ENCODE data around the gene SH3RF1. TPM values are rescaled to one million over a fixed set of nuclear protein-coding genes. Genes with fewer than 3 reads are reported as not detected.

The SH3RF1 gene
- total RNA-seq, 2 donors from 2014 or later, result 0.43 to 0.82 TPM

GRCh38 chr4:169071747-169072146 lies 199.0 kb downstream of the SH3RF1 start:
- Mint-ChIP-seq H3K27ac (no peak overlapping the region), H3K36me3 (no peaks in the 10 kb centered on the region), H3K9me3 (no peaks in the 10 kb centered on the region)
- ATAC-seq (no peak), DNase-seq (ENCODE audit: low spot score in 2 of 2) (no peak)

GRCh38 chr4:169070895-169071218 lies 199.9 kb downstream of the SH3RF1 start:
- Mint-ChIP-seq H3K27ac (no peak overlapping the region), H3K36me3 (no peaks in the 10 kb centered on the region), H3K9me3 (no peaks in the 10 kb centered on the region)
- ATAC-seq, result no peak
- no peak for DNase-seq (ENCODE audit: low spot score in 2 of 2)

- ATAC-seq (no peak), DNase-seq (ENCODE audit: low spot score in 2 of 2) (no peak)
- no peaks in the 10 kb centered on the region for H3K36me3 Mint-ChIP-seq
- no peaks in the 10 kb centered on the region for H3K9me3 Mint-ChIP-seq
- peak overlapping the region in 1 of 2 donors; percentile 45 for H3K27ac Mint-ChIP-seq
Measured at GRCh38 chr4:169070071-169070894, 200.5 kb downstream of the SH3RF1 start.

GRCh38 chr4:169068423-169068822 lies 202.3 kb downstream of the SH3RF1 start:
- DNase-seq (ENCODE audit: low spot score in 2 of 2), result no peak
- Mint-ChIP-seq H3K9me3 (no peaks in the 10 kb centered on the region), H3K27ac (no peak overlapping the region), H3K36me3 (no peaks in the 10 kb centered on the region)
- peak in 1 of 2 donors; percentile 26 for ATAC-seq

- no peak for DNase-seq (ENCODE audit: low spot score in 2 of 2)
- ATAC-seq, result no peak
- H3K36me3 Mint-ChIP-seq, result no peaks in the 10 kb centered on the region
- H3K27ac Mint-ChIP-seq, result no peak overlapping the region
- H3K9me3 Mint-ChIP-seq, result no peaks in the 10 kb centered on the region
Measured at GRCh38 chr4:169066934-169067333, 203.8 kb downstream of the SH3RF1 start.

GRCh38 chr4:169064296-169064695 lies 206.5 kb downstream of the SH3RF1 start:
- H3K9me3 Mint-ChIP-seq, result no peaks in the 10 kb centered on the region
- DNase-seq (ENCODE audit: low spot score in 2 of 2) (no peak), ATAC-seq (no peak)
- no peaks in the 10 kb centered on the region for H3K36me3 Mint-ChIP-seq
- no peak overlapping the region for H3K27ac Mint-ChIP-seq

- no peak overlapping the region for H3K27ac Mint-ChIP-seq
- H3K9me3 Mint-ChIP-seq, result no peaks in the 10 kb centered on the region
- no peaks in the 10 kb centered on the region for H3K36me3 Mint-ChIP-seq
- ATAC-seq, result no peak
- no peak for DNase-seq (ENCODE audit: low spot score in 2 of 2)
Measured at GRCh38 chr4:169063441-169063840, 207.3 kb downstream of the SH3RF1 start.

GRCh38 chr4:169062897-169063244 lies 207.9 kb downstream of the SH3RF1 start:
- Mint-ChIP-seq H3K27ac (no peak overlapping the region), H3K9me3 (no peaks in the 10 kb centered on the region), H3K36me3 (no peaks in the 10 kb centered on the region)
- ATAC-seq (no peak), DNase-seq (ENCODE audit: low spot score in 2 of 2) (no peak)

GRCh38 chr4:169061386-169061785 lies 209.4 kb downstream of the SH3RF1 start:
- H3K27ac Mint-ChIP-seq, result no peak overlapping the region
- DNase-seq (ENCODE audit: low spot score in 2 of 2) (no peak), ATAC-seq (no peak)
- H3K36me3 Mint-ChIP-seq, result no peaks in the 10 kb centered on the region
- H3K9me3 Mint-ChIP-seq, result no peaks in the 10 kb centered on the region

GRCh38 chr4:169060391-169061091 lies 210.2 kb downstream of the SH3RF1 start:
- Mint-ChIP-seq H3K36me3 (no peaks in the 10 kb centered on the region), H3K27ac (no peak overlapping the region), H3K9me3 (no peaks in the 10 kb centered on the region)
- DNase-seq (ENCODE audit: low spot score in 2 of 2) (no peak), ATAC-seq (no peak)

- no peak for DNase-seq (ENCODE audit: low spot score in 2 of 2)
- ATAC-seq, result no peak
- peak overlapping the region in 1 of 2 donors; percentile 24 for H3K27ac Mint-ChIP-seq
- no peaks in the 10 kb centered on the region for H3K9me3 Mint-ChIP-seq
- no peaks in the 10 kb centered on the region for H3K36me3 Mint-ChIP-seq
Measured at GRCh38 chr4:169059306-169060211, 211.2 kb downstream of the SH3RF1 start.

GRCh38 chr4:169058312-169058711 lies 212.4 kb downstream of the SH3RF1 start:
- ATAC-seq, result no peak
- Mint-ChIP-seq H3K9me3 (no peaks in the 10 kb centered on the region), H3K36me3 (no peaks in the 10 kb centered on the region), H3K27ac (no peak overlapping the region)
- DNase-seq (ENCODE audit: low spot score in 2 of 2), result no peak

- H3K9me3 Mint-ChIP-seq, result no peaks in the 10 kb centered on the region
- H3K27ac Mint-ChIP-seq, result no peak overlapping the region
- no peaks in the 10 kb centered on the region for H3K36me3 Mint-ChIP-seq
- ATAC-seq (no peak), DNase-seq (ENCODE audit: low spot score in 2 of 2) (no peak)
Measured at GRCh38 chr4:169054879-169055278, 215.9 kb downstream of the SH3RF1 start.

GRCh38 chr4:169052594-169052945 lies 218.2 kb downstream of the SH3RF1 start:
- ATAC-seq (no peak), DNase-seq (ENCODE audit: low spot score in 2 of 2) (no peak)
- no peaks in the 10 kb centered on the region for H3K9me3 Mint-ChIP-seq
- H3K36me3 Mint-ChIP-seq, result no peaks in the 10 kb centered on the region
- H3K27ac Mint-ChIP-seq, result no peak overlapping the region

- DNase-seq (ENCODE audit: low spot score in 2 of 2), result no peak
- Mint-ChIP-seq H3K36me3 (no peaks in the 10 kb centered on the region), H3K27ac (no peak overlapping the region), H3K9me3 (no peaks in the 10 kb centered on the region)
- ATAC-seq, result no peak
Measured at GRCh38 chr4:169051761-169052593, 218.8 kb downstream of the SH3RF1 start.

- no peak overlapping the region for H3K27ac Mint-ChIP-seq
- ATAC-seq (no peak), DNase-seq (ENCODE audit: low spot score in 2 of 2) (no peak)
- H3K36me3 Mint-ChIP-seq, result no peaks in the 10 kb centered on the region
- no peaks in the 10 kb centered on the region for H3K9me3 Mint-ChIP-seq
Measured at GRCh38 chr4:169050881-169051760, 219.6 kb downstream of the SH3RF1 start.
